C4-2B (cell line): ENCODE results near the gene TOB1.

Experiments used
- ZFX ChIP-seq: fragments of 450-650 bp; IDR thresholded peaks from 2 replicates; pipeline ENCODE4 v1.6.1; 2017
- TF ChIP-seq, protein P1 (sequence below): fragments of 450-650 bp; conservative IDR thresholded peaks from 2 replicates; pipeline ENCODE4 v1.5.1; 2017; ENCODE audit warnings: mild to moderate bottlenecking

DNA sequence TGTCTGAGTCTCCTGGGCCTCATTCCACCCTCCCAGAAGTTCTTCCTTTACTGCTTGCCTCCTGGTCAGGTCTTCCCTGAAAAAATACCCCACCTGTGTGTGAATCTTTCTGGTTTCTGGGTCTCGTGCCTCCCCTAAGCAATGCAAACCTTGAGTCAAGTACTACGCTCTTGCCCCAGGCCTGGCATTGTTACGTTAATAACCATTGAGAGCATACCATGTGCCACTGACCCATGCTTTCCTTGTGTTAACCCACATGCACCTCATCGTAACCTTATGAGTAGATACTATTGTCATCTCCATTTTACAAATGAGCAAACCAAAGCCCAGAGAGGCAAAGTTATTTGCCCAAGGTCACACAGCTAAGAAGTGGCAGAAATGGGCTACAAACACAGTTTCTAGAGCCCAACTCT lies 25.4 kb upstream of the TOB1 start:
- TF ChIP-seq, protein P1, sequence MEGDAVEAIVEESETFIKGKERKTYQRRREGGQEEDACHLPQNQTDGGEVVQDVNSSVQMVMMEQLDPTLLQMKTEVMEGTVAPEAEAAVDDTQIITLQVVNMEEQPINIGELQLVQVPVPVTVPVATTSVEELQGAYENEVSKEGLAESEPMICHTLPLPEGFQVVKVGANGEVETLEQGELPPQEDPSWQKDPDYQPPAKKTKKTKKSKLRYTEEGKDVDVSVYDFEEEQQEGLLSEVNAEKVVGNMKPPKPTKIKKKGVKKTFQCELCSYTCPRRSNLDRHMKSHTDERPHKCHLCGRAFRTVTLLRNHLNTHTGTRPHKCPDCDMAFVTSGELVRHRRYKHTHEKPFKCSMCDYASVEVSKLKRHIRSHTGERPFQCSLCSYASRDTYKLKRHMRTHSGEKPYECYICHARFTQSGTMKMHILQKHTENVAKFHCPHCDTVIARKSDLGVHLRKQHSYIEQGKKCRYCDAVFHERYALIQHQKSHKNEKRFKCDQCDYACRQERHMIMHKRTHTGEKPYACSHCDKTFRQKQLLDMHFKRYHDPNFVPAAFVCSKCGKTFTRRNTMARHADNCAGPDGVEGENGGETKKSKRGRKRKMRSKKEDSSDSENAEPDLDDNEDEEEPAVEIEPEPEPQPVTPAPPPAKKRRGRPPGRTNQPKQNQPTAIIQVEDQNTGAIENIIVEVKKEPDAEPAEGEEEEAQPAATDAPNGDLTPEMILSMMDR: no peak
- TF ChIP-seq ZFX: no peak
